DOHH2 (cell line): ENCODE data around the gene C16orf89.
A peak's percentile ranks its signal among the peaks of the same experiment; 100 is the strongest.

Experiments used
- H3F3A ChIP-seq: fragments of 200-600 bp; sonication (generic), shearing (Covaris generic); 2 replicates; pipeline ENCODE4 v1.6.0; 2016; ENCODE audit warnings: antibody characterized with exemption, mild to moderate bottlenecking; ENCODE audit not compliant: control insufficient read depth, insufficient read depth
- H3K27ac ChIP-seq: fragments of 200-600 bp; sonication (generic); 2 replicates; pipeline ENCODE4 v1.5.1; 2014; ENCODE audit warnings: low read depth, mild to moderate bottlenecking, low read length, moderate library complexity
- H3K27me3 ChIP-seq: fragments of 200-600 bp; sonication (generic); 2 replicates; pipeline ENCODE4 v1.6.1; 2014; ENCODE audit warnings: mild to moderate bottlenecking, low read length, mixed read lengths; ENCODE audit not compliant: control insufficient read depth
- H3K36me3 ChIP-seq: fragments of 200-600 bp; sonication (generic); 2 replicates; pipeline ENCODE4 v1.6.1; 2014; ENCODE audit warnings: mild to moderate bottlenecking, low read length, moderate library complexity, mixed read lengths; ENCODE audit not compliant: control insufficient read depth
- H3K4me1 ChIP-seq: fragments of 200-600 bp; sonication (generic); 2 replicates; pipeline ENCODE4 v1.6.1; 2014; ENCODE audit warnings: mild to moderate bottlenecking, low read length, mixed read lengths; ENCODE audit not compliant: control insufficient read depth
- H3K4me2 ChIP-seq: fragments of 200-600 bp; sonication (generic); 2 replicates; pipeline ENCODE4 v1.6.0; 2014; ENCODE audit warnings: mild to moderate bottlenecking, low read length, moderate library complexity
- H3K4me3 ChIP-seq: fragments of 200-600 bp; sonication (generic); 2 replicates; pipeline ENCODE4 v1.5.1; 2014; ENCODE audit warnings: mild to moderate bottlenecking, low read length, mixed read lengths
- H3K79me2 ChIP-seq: fragments of 200-600 bp; sonication (generic); 2 replicates; pipeline ENCODE4 v1.6.1; 2014; ENCODE audit warnings: mild to moderate bottlenecking, low read length, mixed read lengths; ENCODE audit not compliant: control insufficient read depth
- H3K9me2 ChIP-seq: fragments of 200-600 bp; sonication (generic); replicated peaks from 2 replicates; pipeline ENCODE4 v1.6.1; 2014; ENCODE audit warnings: mild to moderate bottlenecking, low read length, mixed read lengths; ENCODE audit not compliant: control insufficient read depth
- H3K9me3 ChIP-seq: fragments of 200-600 bp; sonication (generic); 2 replicates; pipeline ENCODE4 v1.6.1; 2014; ENCODE audit warnings: antibody characterized with exemption, low read length, mixed read lengths; ENCODE audit not compliant: control insufficient read depth, insufficient read depth
- H4K20me1 ChIP-seq: fragments of 200-600 bp; sonication (generic); 2 replicates; pipeline ENCODE4 v1.6.0; 2014; ENCODE audit warnings: low read depth, mild to moderate bottlenecking, antibody characterized with exemption, low read length, moderate library complexity; ENCODE audit not compliant: control insufficient read depth, insufficient read depth
- EZH2phosphoT487 ChIP-seq: fragments of 200-600 bp; sonication (generic); IDR thresholded peaks from 2 replicates; pipeline ENCODE4 v1.6.1; 2017; ENCODE audit warnings: borderline replicate concordance, mild to moderate bottlenecking, antibody characterized with exemption, low read length, moderate library complexity, mixed read lengths
- TF ChIP-seq, protein P1 (sequence below): fragments of 200-600 bp; sonication (generic); IDR thresholded peaks from one replicate; pipeline ENCODE4 v1.5.1; 2014; ENCODE audit warnings: antibody characterized with exemption, mild to moderate bottlenecking, low read depth, low read length; ENCODE audit not compliant: poor library complexity, severe bottlenecking

C16orf89 gene

GRCh38 chr16:5035909-5036227, 29.9 kb downstream of the C16orf89 start:
- Histone ChIP-seq H4K20me1 (no peaks in the 10 kb centered on the region), H3K36me3 (no peaks in the 10 kb centered on the region), H3K79me2 (peaks cover 8% of the 10 kb centered on the region), H3K9me3 (no peaks in the 10 kb centered on the region), H3F3A (no peaks in the 10 kb centered on the region), H3K27ac (no peak overlapping the region), H3K4me1 (peaks cover 33% of the 10 kb centered on the region), H3K27me3 (no peaks in the 10 kb centered on the region; the same call in 1 of the 2 replicates), H3K4me3 (no peak overlapping the region), H3K9me2 (no peaks in the 10 kb centered on the region), H3K4me2 (0 out of 2 replicates have a peak overlapping the region, but pooled peaks have one; percentile 46)
- TF ChIP-seq, protein P1, sequence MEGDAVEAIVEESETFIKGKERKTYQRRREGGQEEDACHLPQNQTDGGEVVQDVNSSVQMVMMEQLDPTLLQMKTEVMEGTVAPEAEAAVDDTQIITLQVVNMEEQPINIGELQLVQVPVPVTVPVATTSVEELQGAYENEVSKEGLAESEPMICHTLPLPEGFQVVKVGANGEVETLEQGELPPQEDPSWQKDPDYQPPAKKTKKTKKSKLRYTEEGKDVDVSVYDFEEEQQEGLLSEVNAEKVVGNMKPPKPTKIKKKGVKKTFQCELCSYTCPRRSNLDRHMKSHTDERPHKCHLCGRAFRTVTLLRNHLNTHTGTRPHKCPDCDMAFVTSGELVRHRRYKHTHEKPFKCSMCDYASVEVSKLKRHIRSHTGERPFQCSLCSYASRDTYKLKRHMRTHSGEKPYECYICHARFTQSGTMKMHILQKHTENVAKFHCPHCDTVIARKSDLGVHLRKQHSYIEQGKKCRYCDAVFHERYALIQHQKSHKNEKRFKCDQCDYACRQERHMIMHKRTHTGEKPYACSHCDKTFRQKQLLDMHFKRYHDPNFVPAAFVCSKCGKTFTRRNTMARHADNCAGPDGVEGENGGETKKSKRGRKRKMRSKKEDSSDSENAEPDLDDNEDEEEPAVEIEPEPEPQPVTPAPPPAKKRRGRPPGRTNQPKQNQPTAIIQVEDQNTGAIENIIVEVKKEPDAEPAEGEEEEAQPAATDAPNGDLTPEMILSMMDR, result no peak

GRCh38 chr16:5034167-5034523, 31.6 kb downstream of the C16orf89 start:
- TF ChIP-seq EZH2phosphoT487, result no peak
- TF ChIP-seq, protein P1, result no peak
- peaks cover 33% of the 10 kb centered on the region for H3K4me1 ChIP-seq
- no peaks in the 10 kb centered on the region for H3K9me3 ChIP-seq
- H3K79me2 ChIP-seq, result peaks cover 8% of the 10 kb centered on the region
- H3K9me2 ChIP-seq, result no peaks in the 10 kb centered on the region
- H3K4me3 ChIP-seq, result peak overlapping the region; percentile 82
- no peak overlapping the region for H3K27ac ChIP-seq
- no peaks in the 10 kb centered on the region for H3K36me3 ChIP-seq
- H3K4me2 ChIP-seq, result peak overlapping the region; percentile 84
- H4K20me1 ChIP-seq, result no peaks in the 10 kb centered on the region
- H3K27me3 ChIP-seq, result no peaks in the 10 kb centered on the region
- H3F3A ChIP-seq, result no peaks in the 10 kb centered on the region

- Histone ChIP-seq H3K79me2 (peaks cover 8% of the 10 kb centered on the region), H4K20me1 (no peaks in the 10 kb centered on the region), H3K27me3 (no peaks in the 10 kb centered on the region), H3K4me3 (peak within 1 kb of the TSS; percentile 82), H3K27ac (no peak within 1 kb of the TSS), H3K9me3 (no peaks in the 10 kb centered on the region), H3K4me1 (peaks cover 33% of the 10 kb centered on the region), H3K4me2 (peak within 1 kb of the TSS; percentile 84), H3K36me3 (no peaks in the 10 kb centered on the region), H3K9me2 (no peaks in the 10 kb centered on the region), H3F3A (no peaks in the 10 kb centered on the region)
- TF ChIP-seq, protein P1, result no peak
- no peak for TF ChIP-seq EZH2phosphoT487
Observed at GRCh38 chr16:5033256-5034166, 32.2 kb downstream of the C16orf89 start, which contains the start of gene NAGPA. NAGPA (minus strand) TSS chr16:5033935; CDS start chr16:5033914, 21 bp downstream.
